Spleen (tissue), 7 donors: ENCODE data around the gene THAP12.

Experiments used
- CTCF ChIP-seq, 11 experiments: fragments of 200-600 bp in 7 of 11; fragments of 450-650 bp in 4 of 11; sonication (generic) in 4 of 11; IDR thresholded peaks in 8 of 11; conservative IDR thresholded peaks in 3 of 11; 1 replicate in 7 of 11; 2 replicates in 4 of 11; pipeline versions ENCODE4 v1.4.0 to v1.8.0; 2016 to 2021; ENCODE audit warnings: antibody characterized with exemption in 11 of 11, inconsistent platforms in 4 of 11, mild to moderate bottlenecking in 1 of 11
- POLR2A ChIP-seq, 3 donors: fragments of 450-650 bp; IDR thresholded peaks; one replicate each; pipeline ENCODE4 v1.5.1; 2017; ENCODE audit warnings: antibody characterized with exemption in 3 of 3, mild to moderate bottlenecking in 1 of 3
- POLR2AphosphoS5 ChIP-seq, 3 donors: sonication (generic); formaldehyde crosslinking; IDR thresholded peaks; one replicate each; pipeline ENCODE4 v1.5.1; 2017; ENCODE audit warnings: antibody characterized with exemption in 3 of 3
- donor health status: DM: no; HTN: no; CAD: no; lungs with moderate emphysema.
- donor health status: DM: no; HTN: no; CAD: no.
- donor health status: DM: no; HTN: no; CAD: no.

- TF ChIP-seq CTCF (IDR thresholded peaks at IDR 0.05 in 8 of 11, conservative IDR thresholded peaks at IDR 0.05 in 3 of 11) (no peak), POLR2A (IDR thresholded peaks at IDR 0.05) (no peak), POLR2AphosphoS5 (IDR thresholded peaks at IDR 0.05) (no peak)
These were observed 7.5 kb upstream of the THAP12 start for GRCh38 chr11:76388408-76388807.
